Measurements from ENCODE around the gene DGKI. TPM values are rescaled to one million over a fixed set of nuclear protein-coding genes. Genes with fewer than 3 reads are reported as not detected.

Gene DGKI
- total RNA-seq, 1 experiment from 2014 or later = 0.55 TPM

- no peak overlapping the region for H3K4me2 ChIP-seq (ENCODE audit: insufficient read depth, insufficient read length, low read length)
- no peak overlapping the region for H3K14ac ChIP-seq (ENCODE audit: insufficient read depth, low read length)
- H3T11ph ChIP-seq (ENCODE audit: low read length) = no peak overlapping the region
- no peak overlapping the region for H3K27ac ChIP-seq (ENCODE audit: insufficient read length, low read depth, low read length)
- H2BK20ac ChIP-seq (ENCODE audit: low read depth, low read length, poor library complexity, severe bottlenecking) = no peak overlapping the region
- H3K4ac ChIP-seq (ENCODE audit: low read depth, low read length) = no peak overlapping the region
- Mint-ChIP-seq H3K36me3 (ENCODE audit: insufficient read depth in 1 of 3, low read depth in 3 of 3) (peaks cover 2 to 5% (median 3%) of the 10 kb centered on the region in 3 experiments; a peak in 5 of 7 replicates), H3K27ac (no peak overlapping the region), H3K27me3 (ENCODE audit: low read depth) (no peaks in the 10 kb centered on the region), H3K9me3 (peaks cover 2 to 3% of the 10 kb centered on the region in 2 experiments; a peak in 2 of 5 replicates), H3K4me3 (no peak overlapping the region), H3K4me1 (peaks cover 5 to 8% of the 10 kb centered on the region in 2 experiments)
- H2AK5ac ChIP-seq (ENCODE audit: insufficient read length, low read length) = no peak overlapping the region
- no peak overlapping the region for H2BK15ac ChIP-seq (ENCODE audit: low read depth, low read length)
- H4K91ac ChIP-seq (ENCODE audit: insufficient read length, low read depth, low read length) = no peak overlapping the region
- H3K79me1 ChIP-seq (ENCODE audit: insufficient read depth, low read depth, low read length, poor library complexity, severe bottlenecking) = no peaks in the 10 kb centered on the region
- H3K18ac ChIP-seq (ENCODE audit: insufficient read length, low read depth, low read length) = no peak overlapping the region
- no peak overlapping the region for H3K9ac ChIP-seq (ENCODE audit: extremely low read depth, insufficient read length, low read length)
- H3K23me2 ChIP-seq (ENCODE audit: insufficient read length, low read depth, low read length, poor library complexity, severe bottlenecking) = no peaks in the 10 kb centered on the region
- DNase-seq = no peak
- no peak overlapping the region for H3K23ac ChIP-seq (ENCODE audit: insufficient read length, low read depth, low read length)
- H4K5ac ChIP-seq (ENCODE audit: insufficient read length, low read depth, low read length) = no peak overlapping the region
- H2BK120ac ChIP-seq (ENCODE audit: low read depth, low read length, poor library complexity, severe bottlenecking) = no peak overlapping the region
- no peak overlapping the region for H2BK5ac ChIP-seq (ENCODE audit: insufficient read length, low read length)
- H4K8ac ChIP-seq (replicated peaks; ENCODE audit: insufficient read length, low read depth, low read length) = no peak overlapping the region
- H3K4me1 ChIP-seq (ENCODE audit: insufficient read depth, low read length) = no peaks in the 10 kb centered on the region
- H3K79me2 ChIP-seq (ENCODE audit: insufficient read depth, low read length) = no peaks in the 10 kb centered on the region
- peaks cover 5% of the 10 kb centered on the region for H3K9me3 ChIP-seq (ENCODE audit: control insufficient read depth, low read depth, low read length)
- no peaks in the 10 kb centered on the region for H4K20me1 ChIP-seq (ENCODE audit: control insufficient read depth, insufficient read depth, insufficient read length)
- H2AFZ ChIP-seq (ENCODE audit: low read length) = no peak overlapping the region
- no peak overlapping the region for H3K56ac ChIP-seq (ENCODE audit: insufficient read length, low read depth, low read length)
- TF ChIP-seq CTCF (conservative IDR thresholded peaks at IDR 0.05) = no peak
- WGBS (ENCODE audit: extremely low coverage, insufficient read length, low lambda C conversion rate) = no CpG with 5 or more reads among the region's 2 CpGs
- no peak overlapping the region for H2BK12ac ChIP-seq (ENCODE audit: insufficient read length, low read depth, low read length)
- H3K27me3 ChIP-seq (ENCODE audit: insufficient read depth, low read length) = no peaks in the 10 kb centered on the region
Observed at GRCh38 chr7:137489880-137490279, 356.9 kb downstream of the DGKI start.
